DOHH2 (cell line): ENCODE results near the gene SPATS1.

Experiments used
- H3F3A ChIP-seq: fragments of 200-600 bp; sonication (generic), shearing (Covaris generic); 2 replicates; pipeline ENCODE4 v1.6.0; 2016; ENCODE audit warnings: antibody characterized with exemption, mild to moderate bottlenecking; ENCODE audit not compliant: control insufficient read depth, insufficient read depth
- H3K27ac ChIP-seq: fragments of 200-600 bp; sonication (generic); 2 replicates; pipeline ENCODE4 v1.5.1; 2014; ENCODE audit warnings: low read depth, mild to moderate bottlenecking, low read length, moderate library complexity
- H3K27me3 ChIP-seq: fragments of 200-600 bp; sonication (generic); 2 replicates; pipeline ENCODE4 v1.6.1; 2014; ENCODE audit warnings: mild to moderate bottlenecking, low read length, mixed read lengths; ENCODE audit not compliant: control insufficient read depth
- H3K36me3 ChIP-seq: fragments of 200-600 bp; sonication (generic); 2 replicates; pipeline ENCODE4 v1.6.1; 2014; ENCODE audit warnings: mild to moderate bottlenecking, low read length, moderate library complexity, mixed read lengths; ENCODE audit not compliant: control insufficient read depth
- H3K4me1 ChIP-seq: fragments of 200-600 bp; sonication (generic); 2 replicates; pipeline ENCODE4 v1.6.1; 2014; ENCODE audit warnings: mild to moderate bottlenecking, low read length, mixed read lengths; ENCODE audit not compliant: control insufficient read depth
- H3K4me2 ChIP-seq: fragments of 200-600 bp; sonication (generic); 2 replicates; pipeline ENCODE4 v1.6.0; 2014; ENCODE audit warnings: mild to moderate bottlenecking, low read length, moderate library complexity
- H3K4me3 ChIP-seq: fragments of 200-600 bp; sonication (generic); 2 replicates; pipeline ENCODE4 v1.5.1; 2014; ENCODE audit warnings: mild to moderate bottlenecking, low read length, mixed read lengths
- H3K79me2 ChIP-seq: fragments of 200-600 bp; sonication (generic); 2 replicates; pipeline ENCODE4 v1.6.1; 2014; ENCODE audit warnings: mild to moderate bottlenecking, low read length, mixed read lengths; ENCODE audit not compliant: control insufficient read depth
- H3K9me2 ChIP-seq: fragments of 200-600 bp; sonication (generic); replicated peaks from 2 replicates; pipeline ENCODE4 v1.6.1; 2014; ENCODE audit warnings: mild to moderate bottlenecking, low read length, mixed read lengths; ENCODE audit not compliant: control insufficient read depth
- H3K9me3 ChIP-seq: fragments of 200-600 bp; sonication (generic); 2 replicates; pipeline ENCODE4 v1.6.1; 2014; ENCODE audit warnings: antibody characterized with exemption, low read length, mixed read lengths; ENCODE audit not compliant: control insufficient read depth, insufficient read depth
- H4K20me1 ChIP-seq: fragments of 200-600 bp; sonication (generic); 2 replicates; pipeline ENCODE4 v1.6.0; 2014; ENCODE audit warnings: low read depth, mild to moderate bottlenecking, antibody characterized with exemption, low read length, moderate library complexity; ENCODE audit not compliant: control insufficient read depth, insufficient read depth
- CTCF ChIP-seq: fragments of 200-600 bp; sonication (generic); IDR thresholded peaks from one replicate; pipeline ENCODE4 v1.5.1; 2014; ENCODE audit warnings: antibody characterized with exemption, mild to moderate bottlenecking, low read depth, low read length; ENCODE audit not compliant: poor library complexity, severe bottlenecking
- EZH2phosphoT487 ChIP-seq: fragments of 200-600 bp; sonication (generic); IDR thresholded peaks from 2 replicates; pipeline ENCODE4 v1.6.1; 2017; ENCODE audit warnings: borderline replicate concordance, mild to moderate bottlenecking, antibody characterized with exemption, low read length, moderate library complexity, mixed read lengths

Gene SPATS1

GRCh38 chr6:44375071-44375470 is 32.6 kb downstream of the SPATS1 start:
- no peaks in the 10 kb centered on the region for H3K9me2 ChIP-seq
- H3K4me3 ChIP-seq: no peak overlapping the region
- H3K79me2 ChIP-seq: no peaks in the 10 kb centered on the region
- no peak overlapping the region for H3K4me2 ChIP-seq
- H3K4me1 ChIP-seq: no peaks in the 10 kb centered on the region
- no peak overlapping the region for H3K27ac ChIP-seq
- no peaks in the 10 kb centered on the region for H3K36me3 ChIP-seq
- TF ChIP-seq EZH2phosphoT487 (no peak), CTCF (no peak)
- H3K27me3 ChIP-seq: peaks cover 15% of the 10 kb centered on the region
- no peaks in the 10 kb centered on the region for H4K20me1 ChIP-seq
- no peaks in the 10 kb centered on the region for H3F3A ChIP-seq
- H3K9me3 ChIP-seq: no peaks in the 10 kb centered on the region

- H3K4me1 ChIP-seq: no peaks in the 10 kb centered on the region
- no peaks in the 10 kb centered on the region for H3K79me2 ChIP-seq
- no peak for TF ChIP-seq EZH2phosphoT487
- H3F3A ChIP-seq: no peaks in the 10 kb centered on the region
- H3K36me3 ChIP-seq: no peaks in the 10 kb centered on the region
- no peaks in the 10 kb centered on the region for H3K9me2 ChIP-seq
- H3K4me3 ChIP-seq: no peak overlapping the region
- no peaks in the 10 kb centered on the region for H4K20me1 ChIP-seq
- H3K9me3 ChIP-seq: no peaks in the 10 kb centered on the region
- no peak overlapping the region for H3K4me2 ChIP-seq
- peaks cover 19% of the 10 kb centered on the region for H3K27me3 ChIP-seq
- no peak overlapping the region for H3K27ac ChIP-seq
These were observed 35.0 kb downstream of the SPATS1 start for GRCh38 chr6:44377484-44377883.

- TF ChIP-seq EZH2phosphoT487 (no peak), CTCF (no peak)
- H3K27ac ChIP-seq: no peak overlapping the region
- no peaks in the 10 kb centered on the region for H3K4me1 ChIP-seq
These were observed 35.5 kb downstream of the SPATS1 start for GRCh38 chr6:44377971-44378370.

GRCh38 chr6:44381739-44382138 is 39.3 kb downstream of the SPATS1 start:
- Histone ChIP-seq H3K4me3 (no peak overlapping the region), H3K4me2 (no peak overlapping the region), H3K4me1 (peaks cover 6% of the 10 kb centered on the region), H3F3A (no peaks in the 10 kb centered on the region), H4K20me1 (no peaks in the 10 kb centered on the region), H3K9me3 (no peaks in the 10 kb centered on the region), H3K27ac (no peak overlapping the region), H3K36me3 (no peaks in the 10 kb centered on the region), H3K27me3 (peaks cover 8% of the 10 kb centered on the region; the same call in 1 of the 2 replicates), H3K9me2 (no peaks in the 10 kb centered on the region), H3K79me2 (peaks cover 2% of the 10 kb centered on the region)
- TF ChIP-seq CTCF (no peak), EZH2phosphoT487 (no peak)

More at GRCh38 chr6:44377971-44378370, 35.5 kb downstream of the SPATS1 start:
- Histone ChIP-seq H3K27me3 (peaks cover 18% of the 10 kb centered on the region), H4K20me1 (no peaks in the 10 kb centered on the region), H3K36me3 (no peaks in the 10 kb centered on the region), H3K4me3 (no peak overlapping the region), H3K9me3 (no peaks in the 10 kb centered on the region), H3F3A (no peaks in the 10 kb centered on the region), H3K4me2 (no peak overlapping the region), H3K9me2 (no peaks in the 10 kb centered on the region), H3K79me2 (no peaks in the 10 kb centered on the region)
